Islet precursor cell (in vitro differentiated cells): ENCODE measurements around the gene PRR7.
"Not testable (repeated sequence)": the region's sequence is repeated elsewhere in the genome, so short reads cannot be mapped to it uniquely, and the experiment has no call there.

Experiments used
- DNase-seq: peaks from one replicate; pipeline ENCODE4 v3.0.0-alpha.2; 2018

PRR7 gene

DNA sequence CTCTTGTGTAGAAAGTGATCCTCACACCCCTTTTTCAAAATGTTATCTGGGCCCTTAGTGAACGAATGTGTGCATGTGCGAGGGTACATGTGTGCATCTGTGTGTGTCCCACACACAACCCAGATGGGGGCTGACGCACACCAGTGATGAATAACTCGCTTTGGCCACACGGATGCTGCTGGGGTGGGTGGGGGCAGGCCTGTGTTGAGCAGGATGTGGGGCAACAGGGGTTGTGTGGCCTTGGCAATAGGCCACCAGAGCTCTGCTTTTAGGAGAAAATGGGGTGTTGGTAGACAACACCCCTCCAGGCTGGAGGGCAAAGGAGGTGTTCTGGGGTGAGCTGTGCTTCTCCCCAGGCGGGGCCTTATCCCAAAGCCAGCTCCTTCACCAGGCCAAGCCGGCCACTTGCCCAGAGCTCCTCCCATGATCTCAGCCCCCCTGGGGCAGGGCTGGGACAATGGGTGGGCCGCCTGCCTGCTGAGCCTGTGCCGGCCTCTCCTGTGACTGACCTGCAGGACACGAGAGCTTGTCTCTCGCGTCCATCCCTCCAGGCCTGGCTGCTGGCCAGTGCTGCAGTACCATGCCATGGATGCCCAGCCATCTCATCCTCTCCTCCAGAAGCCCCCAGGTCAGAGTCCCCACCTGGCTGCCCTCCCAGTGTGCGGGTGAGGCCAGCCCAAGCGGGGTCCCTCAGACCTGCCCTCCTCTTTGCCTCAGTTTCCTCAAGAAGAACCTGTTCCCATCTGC, 25.2 kb downstream of the PRR7 start:
- no peak for DNase-seq

DNA sequence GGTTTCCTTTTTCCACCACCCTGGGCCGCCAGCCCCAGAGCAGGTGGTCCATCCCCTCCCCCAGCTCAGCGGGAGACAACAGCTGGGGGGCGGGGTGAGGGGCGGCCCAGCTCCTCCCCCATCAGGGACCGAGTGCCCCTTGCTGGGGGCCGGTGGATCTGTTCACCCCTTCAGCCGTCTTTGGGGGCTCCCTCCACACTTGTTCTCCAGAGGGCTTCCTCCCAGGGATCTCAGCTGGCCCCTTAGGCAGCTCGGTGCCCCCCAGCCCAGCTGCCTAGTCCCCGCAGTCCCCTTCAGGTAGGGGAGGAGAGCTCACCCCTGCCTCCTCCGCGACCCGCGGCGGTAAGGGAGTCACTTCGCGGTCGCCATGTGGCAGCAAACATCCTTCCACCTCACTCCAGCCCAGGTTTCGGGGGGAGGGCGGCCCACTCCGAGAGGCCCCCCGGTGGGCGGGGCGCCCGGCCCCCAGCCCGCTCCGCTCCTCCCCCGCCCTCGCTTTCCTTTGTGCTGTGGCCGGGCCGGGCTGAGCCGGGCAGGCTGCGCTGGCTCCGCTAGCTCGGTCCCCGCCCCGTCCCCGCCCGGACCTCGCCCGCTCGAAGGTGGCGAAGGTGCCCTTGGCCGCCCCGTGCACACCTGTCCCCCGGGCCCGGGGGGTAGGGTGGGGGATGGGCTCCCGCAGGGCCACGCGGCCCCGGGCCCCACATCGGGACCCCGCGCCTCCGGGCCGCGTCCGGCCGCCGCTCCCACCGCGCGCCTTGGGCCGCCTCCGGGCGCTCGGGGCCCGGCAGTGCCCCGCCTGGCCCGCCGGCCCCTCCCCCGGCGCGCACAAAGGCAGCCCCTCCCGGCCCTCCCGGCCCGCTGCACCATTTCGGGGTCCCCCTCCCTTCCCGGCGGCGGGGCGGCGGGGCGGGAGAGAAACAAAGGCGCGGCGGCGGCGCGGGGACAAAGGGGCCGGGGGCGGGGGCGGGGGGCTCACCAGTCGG, 26.1 kb downstream of the PRR7 start:
- no peak for DNase-seq

DNA sequence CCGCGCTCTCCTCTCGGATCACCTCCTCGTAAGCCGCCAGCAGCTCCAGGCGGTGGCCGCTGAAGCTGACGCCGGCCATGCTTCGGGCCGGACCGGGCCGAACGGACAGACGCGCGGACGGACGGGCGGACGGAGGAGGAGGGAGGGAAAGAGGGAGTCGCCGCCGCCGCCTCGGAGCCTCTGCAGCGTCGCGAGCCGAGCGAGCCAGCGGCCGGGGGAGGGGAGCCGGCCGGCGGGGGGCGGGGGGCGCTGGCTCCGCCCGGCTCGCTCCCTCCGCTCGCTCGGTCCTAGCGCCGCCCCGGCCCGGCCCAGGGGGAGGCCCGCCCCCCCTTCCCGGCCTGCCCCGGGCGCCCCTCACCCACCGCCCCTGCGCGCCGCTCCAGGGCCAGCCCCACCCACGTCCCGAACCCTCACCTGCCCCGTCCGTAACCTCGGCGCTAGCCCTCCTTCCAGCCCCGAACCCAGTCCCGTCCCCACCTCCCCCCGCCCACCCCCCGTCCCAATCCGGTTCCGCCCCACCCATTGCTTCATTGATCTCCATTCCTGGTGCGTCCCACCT, 26.9 kb downstream of the PRR7 start, which contains the start of gene DBN1:
Gene DBN1, minus strand, starts transcription at position 192 of the 559 bp plus-strand sequence. Its CDS starts 113 bp downstream, at position 79.
- DNase-seq, result no peak

DNA sequence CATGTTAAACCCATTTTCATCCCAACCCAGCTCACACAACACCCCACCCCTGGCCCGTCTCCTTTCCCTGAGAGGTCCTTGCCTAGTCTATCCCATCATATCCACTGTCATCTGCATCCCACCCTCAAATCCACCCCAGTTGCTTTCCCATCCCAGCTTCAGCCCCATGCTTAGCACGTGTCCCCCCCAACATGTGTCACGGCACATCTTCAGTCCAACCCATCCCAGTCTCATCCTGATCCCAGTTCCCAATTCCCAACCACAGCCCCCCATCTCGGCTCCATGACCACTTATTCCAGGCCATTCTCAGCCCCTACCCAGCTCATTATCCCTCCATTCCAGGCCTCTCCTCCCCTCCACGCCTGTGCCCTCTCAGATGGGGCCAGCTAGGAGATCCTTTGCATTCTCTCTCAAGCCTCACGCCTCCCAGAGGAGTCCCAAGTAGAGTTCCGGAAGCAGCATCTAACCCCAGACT, 27.4 kb downstream of the PRR7 start:
- no peak for DNase-seq

DNA sequence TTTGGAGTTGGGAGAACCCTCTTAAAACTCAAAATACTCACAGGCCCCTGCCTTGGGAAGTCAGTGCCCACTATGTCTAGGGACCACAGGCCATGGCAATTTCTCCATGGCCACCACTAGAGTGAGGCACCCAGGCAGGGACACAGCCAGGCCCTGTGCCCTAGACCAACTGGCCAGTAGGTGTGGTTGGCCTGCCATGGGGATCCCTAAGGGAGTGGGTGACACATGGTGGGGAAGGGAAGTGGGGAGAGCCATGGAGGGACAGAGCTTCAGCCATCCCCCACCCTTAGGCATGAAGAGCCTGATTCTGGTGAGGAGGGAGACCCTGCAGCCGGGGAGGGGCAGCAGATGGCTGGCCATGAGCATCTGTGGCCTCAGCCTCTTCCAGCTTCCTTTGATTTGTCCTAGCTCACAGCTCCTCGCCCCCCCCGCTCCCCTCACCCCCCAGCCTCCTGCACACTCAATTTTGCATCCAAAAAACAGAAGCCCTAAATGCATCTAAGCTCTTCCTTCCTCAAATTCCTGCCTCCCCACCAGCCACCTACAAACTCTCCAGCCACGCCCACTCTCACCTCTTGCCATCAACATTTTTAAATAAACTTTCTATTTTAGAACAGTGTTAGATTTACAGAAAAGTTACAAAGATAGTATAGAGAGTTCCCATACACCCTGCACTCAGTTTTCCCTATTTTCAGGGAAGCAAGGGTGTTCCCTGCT, 28.4 kb downstream of the PRR7 start:
- DNase-seq, result no peak

DNA sequence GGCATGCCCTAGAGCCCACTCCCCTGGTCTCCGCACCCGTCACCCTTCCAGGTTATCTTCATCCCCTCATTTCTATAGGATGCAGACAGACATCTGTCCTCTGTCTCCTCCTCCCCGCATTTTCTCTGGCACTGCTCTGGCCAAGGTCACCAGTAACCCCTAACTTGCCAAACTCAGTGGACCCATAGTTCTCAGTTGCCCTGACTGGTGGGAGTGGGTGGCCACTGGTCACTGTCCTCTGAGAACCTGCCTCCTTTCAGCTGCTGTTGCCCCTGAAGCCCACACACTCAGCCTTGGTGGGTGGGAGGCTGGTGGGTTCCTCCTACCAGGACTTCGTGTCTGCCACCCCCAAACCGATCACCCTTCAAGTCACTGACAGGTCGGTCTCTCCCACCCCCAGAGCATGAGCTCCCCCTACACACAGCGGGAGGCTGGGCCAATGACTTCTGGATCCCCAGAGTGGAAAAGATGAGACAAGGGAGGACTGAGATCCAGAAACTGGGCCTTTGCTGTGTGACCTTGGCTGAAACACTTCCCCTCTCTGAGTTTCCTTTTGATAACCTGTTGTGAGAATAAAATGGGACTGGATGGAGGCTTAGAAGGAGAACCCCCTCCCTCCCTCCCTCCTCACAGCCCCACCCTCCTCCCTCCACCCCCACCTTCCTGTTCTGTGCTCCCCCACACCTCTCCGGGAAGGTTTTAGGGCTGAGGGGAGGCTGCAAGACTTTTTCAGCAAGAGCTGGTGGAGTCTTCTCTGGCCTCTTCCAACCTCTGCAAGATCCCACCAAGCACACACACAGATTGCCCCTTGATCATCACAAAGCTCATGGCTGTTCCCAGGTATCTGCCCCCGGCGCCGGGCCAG, 29.2 kb downstream of the PRR7 start:
- no peak for DNase-seq

DNA sequence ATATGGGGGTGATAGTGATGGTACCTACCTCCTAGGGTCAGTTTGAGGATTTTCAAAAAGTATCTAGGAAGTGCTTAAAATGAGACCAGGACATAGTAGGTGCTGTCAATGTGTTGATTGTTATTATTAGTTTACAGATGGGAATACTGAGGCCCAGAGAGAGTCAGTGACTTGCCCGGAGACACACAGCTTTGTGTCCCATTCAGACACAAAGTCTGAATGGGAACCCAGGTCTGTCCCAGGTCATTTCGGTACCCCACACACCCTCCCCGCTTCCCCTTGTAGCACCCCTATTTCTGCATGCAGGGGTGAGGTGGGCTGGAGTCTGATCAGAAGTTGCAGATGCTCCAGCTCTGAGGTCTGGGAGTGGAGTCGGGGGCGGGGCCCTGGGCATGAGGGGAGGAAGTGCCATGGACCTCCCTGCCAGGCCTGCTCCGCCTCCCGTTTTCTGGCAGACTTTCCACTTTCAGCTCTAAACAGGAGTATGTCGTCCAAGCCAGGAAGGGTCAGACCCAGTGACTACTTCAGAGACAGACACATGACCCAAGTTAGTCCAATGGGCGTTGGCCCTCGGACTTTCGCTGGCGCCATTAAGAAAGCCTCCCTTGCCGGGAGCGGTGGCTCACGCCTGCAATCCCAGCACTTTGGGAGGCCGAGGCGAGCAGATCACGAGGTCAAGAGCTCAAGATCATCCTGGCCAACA, 30.1 kb downstream of the PRR7 start:
- DNase-seq, result no peak

DNA sequence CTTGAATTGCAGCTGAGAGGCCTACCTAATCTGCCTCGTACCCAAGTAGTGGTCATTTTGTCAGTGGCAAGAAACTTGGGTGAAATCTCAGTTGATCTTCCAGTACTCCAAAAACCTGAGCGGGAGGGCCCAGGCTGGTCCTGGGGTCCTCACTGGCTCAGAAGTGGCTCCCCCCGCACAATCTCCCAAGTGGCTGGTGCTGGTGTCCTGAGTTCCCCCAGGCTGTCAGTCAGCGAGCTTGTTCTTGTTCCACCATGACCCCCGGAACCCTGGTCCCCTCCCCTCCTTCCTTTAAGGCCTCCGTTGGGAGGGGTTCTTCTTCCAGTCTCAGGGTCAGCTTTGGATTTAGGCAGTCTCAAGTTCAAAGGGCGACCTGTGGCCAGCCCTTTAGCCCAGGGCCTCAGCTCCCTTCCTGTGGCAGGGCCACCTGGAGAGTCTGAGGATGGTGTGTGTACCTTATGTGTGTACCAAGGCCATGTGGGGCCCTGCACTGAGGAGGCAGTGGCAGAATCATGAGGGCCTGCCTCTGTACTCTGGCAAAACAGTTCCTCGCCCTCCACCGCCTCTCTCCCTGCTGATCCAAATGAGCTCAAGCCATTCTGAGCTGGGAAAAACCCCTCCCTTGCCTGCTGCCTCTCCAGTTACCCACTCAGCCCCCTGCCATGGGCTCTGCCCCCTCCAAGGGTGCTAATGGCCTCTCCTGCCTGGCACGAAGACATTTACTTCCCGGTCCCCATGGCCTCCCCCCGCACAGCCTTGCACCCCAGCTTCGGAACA, 31.3 kb downstream of the PRR7 start:
- no peak for DNase-seq

DNA sequence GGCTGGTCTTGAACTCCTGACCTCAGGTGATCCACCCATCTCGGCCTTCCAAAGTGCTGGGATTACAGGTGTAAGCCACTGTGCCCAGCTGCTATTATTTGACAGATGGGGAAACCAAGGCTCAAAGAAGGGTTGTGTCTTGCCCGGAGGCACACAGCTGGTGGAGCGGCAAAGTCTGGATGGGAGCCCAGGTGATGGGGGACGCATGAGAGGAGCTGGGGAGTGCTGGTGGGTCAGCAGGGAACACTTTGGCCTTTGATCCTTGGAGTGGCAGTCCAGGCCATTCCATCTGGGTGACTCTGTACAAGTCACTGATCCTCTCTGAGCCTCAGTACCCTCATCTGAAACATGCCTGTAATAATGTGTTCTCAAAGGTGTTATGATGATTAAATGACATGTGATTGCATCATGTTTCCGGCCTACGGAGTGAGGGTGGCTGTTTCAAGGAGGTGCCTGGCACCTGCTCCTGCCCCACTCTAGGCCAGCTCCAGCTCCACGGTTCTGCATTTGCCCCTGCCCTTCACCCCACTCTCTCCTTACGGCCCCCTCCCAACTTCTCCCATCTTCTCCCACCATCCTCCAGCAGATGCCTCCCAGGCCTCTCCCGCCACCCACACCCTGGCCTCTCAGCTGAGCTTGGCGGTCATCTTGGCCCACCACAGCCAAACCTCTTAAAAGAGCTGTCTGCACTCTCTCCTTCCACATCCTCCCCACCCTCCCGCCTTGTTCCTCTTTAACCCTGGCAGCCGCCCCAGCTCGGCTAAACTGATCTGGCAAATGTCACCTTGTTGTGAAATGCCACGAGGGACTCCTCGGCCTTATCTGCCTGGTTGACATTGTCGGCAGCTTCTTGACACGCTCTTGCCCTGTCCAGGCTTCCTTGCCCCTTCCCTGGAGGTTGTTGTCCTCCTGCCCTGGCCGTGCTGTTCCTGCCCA, 32.4 kb downstream of the PRR7 start:
- no peak for DNase-seq

DNA sequence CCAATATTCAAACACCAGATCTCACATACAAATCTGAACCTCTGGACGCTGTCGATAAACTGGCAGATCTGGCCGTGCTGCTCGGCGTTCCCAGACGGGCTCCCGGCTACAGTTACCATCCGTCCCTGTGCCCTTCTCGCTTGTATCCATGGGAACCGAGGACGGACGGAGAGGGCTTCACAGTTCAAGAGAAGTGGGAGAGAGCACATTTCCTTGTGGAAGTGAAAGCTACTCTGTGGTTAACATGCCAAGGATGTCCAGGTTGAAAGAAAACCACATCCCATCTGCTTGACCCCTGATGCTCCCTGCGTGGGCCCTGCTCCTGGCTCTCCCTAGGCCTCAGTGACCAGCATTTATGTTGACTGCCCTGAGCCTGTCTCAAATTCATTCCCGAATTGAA, 33.2 kb downstream of the PRR7 start:
- DNase-seq, result no peak

DNA sequence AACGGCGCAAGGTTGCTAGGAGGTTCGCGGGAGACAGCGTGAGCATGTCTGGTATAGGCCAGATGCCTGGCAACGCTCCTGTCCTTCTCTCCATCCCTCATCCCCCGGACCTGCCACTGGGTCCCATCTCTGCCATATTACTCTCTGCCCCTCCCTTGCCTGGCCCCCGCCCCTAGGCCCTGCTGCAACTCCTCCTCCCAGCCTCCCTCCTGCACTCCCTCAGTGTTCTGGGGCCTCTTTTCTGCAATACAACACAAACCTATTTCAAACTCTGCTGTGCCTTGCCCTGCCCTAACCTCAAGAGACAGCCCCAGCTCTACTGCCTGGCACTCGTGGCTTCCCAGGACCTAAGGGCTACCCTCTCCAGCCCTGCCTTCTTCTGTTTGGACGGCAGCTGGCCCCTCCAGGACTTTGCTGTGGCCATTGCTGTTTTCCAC, 35.8 kb downstream of the PRR7 start:
- no peak for DNase-seq

DNA sequence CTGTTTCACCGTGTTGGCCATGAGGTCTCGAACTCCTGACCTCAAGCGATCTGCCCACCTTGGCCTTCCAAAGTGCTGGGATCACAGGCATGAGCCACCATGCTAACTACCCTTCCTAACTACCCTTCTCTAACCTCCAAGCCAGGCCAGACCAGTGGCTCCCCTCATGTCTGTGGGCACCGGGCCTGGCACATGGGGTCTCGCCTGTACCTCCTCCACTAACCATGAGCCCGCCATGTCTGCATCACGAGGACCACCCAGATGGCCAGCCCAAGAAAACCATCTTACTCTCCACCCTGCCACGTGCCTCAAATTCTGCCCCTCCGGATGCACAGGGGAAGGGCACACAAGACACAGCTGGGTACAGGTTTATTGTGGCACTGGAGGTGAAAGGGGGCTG, 36.4 kb downstream of the PRR7 start:
- DNase-seq, result no peak

DNA sequence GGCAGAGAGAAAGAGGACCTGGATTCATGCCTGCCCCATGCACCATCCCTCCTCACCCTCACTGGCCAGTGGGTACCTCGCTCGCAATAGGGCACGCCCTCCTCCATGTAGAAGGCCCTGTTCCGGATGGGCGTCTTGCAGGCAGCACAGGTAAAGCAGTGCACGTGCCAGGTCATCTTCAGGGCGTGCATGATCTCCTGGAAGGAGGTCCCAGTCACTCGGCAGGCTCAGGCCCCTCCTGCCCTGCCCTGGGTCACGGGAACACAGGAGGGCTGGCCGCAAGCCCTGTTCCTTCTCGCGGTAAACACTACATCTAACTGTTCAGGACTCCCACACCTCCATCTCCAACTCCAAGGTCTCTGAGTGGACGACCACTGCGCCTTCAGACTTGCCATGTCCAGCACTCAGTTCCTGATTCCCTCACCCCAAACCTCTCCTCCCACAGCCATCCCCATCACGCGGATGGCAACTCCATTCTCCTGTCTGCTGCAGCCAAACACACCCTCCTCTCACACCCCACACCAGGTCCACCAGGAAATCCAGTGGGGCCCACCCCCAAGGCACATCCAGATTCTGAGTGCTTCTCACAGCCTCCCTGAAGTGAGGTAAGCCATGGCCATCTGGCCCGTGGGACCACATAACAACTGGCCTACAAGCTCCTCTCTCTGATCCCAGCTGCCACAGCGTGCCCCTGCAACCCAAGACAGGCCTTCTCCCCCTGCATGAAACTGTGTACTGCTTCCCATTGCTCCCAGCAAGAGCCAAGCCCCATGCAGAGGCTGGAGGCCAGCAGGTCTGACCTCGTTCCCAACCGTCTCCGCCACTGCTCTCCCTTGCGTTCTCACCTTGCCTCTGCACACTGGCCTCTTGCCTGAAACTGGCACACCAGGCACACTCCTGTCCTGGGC, 37.6 kb downstream of the PRR7 start:
- DNase-seq, result no peak

DNA sequence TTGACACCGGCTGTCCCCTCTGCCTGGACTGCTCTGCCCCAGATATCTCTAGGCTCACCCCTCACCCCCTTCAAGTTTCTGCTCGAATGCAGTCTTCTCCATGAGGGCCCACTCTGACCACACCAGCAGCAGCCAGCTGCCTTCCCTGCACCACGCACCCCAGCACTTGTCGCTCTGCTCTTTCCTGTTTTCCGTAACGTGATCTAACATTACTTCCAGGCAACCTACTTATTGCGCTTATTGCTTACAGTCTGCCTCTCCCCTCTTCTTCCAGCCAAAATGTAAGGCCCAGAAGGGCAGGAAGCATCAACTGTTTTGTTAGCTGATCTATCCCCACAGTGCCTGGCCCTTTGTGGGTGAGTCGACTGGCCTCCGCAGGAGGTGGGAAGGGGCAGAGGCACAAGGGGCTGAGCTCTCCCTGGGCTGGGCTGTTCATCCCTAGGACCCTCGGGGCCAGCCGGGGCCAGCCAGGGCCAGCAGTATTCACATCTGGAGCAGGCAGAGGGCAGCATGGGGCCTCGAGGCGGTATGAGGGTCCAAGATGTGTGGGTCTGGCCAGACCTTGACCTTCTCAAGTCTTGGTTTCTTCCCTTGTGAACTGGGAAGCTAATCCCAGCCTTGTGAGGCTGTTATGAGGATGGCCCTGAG, 38.4 kb downstream of the PRR7 start:
- DNase-seq, result no peak

DNA sequence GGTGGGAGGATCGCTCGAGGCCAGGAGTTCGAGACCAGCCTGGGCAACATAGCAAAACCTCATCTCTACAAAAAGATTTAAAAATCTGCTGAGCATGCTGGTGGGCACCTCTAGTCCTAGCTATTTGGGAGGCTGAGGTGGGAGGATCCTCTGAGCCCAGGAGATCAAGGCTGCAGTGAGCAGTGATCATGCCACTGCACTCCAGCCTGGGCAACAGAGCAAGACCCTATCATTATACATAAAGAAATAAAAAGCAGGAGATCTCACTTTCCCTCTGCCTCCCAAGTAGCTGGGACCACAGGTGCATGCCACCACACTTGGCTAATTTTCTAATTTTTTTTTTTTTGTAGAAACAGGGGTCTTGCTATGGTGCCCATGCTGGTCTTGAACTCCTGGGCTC, 39.1 kb downstream of the PRR7 start:
- DNase-seq, result not testable (repeated sequence)

DNA sequence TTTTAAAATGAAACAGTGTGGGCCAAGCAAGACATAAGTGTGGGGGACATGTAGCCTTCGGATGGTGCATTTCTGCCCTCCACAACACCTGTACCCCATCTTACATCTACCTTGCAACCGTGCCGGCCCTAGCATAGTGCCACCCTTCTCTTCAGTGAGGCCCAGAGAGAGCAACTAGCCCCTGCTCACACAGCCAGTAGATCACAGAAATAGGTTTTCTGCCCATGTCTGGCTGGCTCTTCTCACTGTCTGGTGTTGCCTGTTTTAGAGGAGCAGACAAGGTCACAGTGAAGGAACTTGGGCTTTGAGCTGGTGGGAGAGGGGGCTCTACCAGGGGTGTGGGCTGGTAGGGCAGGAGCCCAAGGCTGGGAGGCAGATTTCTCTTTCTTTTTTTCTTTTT, 39.6 kb downstream of the PRR7 start:
- DNase-seq, result no peak

DNA sequence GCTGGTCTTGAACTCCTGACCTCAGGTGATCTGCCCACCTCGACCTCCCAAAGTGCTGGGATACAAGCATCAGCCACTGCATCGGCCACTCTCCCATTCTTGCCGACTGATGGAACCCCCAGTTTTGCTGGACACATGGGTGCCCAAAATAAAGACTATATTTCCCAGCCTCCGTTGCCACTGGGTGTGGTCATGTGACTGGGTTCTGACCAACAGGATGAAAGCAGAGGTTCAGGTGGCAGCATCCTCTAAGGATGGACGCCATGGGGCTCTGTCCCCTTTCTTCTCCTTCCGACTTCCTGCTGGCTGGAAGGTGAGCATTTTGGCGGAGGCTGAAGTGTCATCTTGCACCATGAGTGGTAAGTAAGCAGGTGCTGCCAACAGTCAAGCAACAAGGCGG, 40.5 kb downstream of the PRR7 start:
- no peak for DNase-seq
